Keratinocyte (primary cell): ENCODE measurements around the gene PRSS48. TPM values are rescaled to one million over a fixed set of nuclear protein-coding genes. Genes with fewer than 3 reads are reported as not detected.

Experiments
- DNase-seq: peaks from one replicate; pipeline ENCODE4 v3.0.0-alpha.2; 2011; ENCODE audit warnings: low read depth, missing footprints, low spot score
- FAIRE-seq: peaks from 2 replicates; lab custom pipeline; 2011; peaks lifted over from hg19 to GRCh38; lab: Jason Lieb, UNC
- H2AFZ ChIP-seq: 2 replicates; pipeline ENCODE4 v1.6.0; 2012; ENCODE audit warnings: low read length, control low read depth, inconsistent platforms; ENCODE audit not compliant: control insufficient read depth
- H3K27ac ChIP-seq: 2 replicates; pipeline ENCODE4 v1.5.1; 2011; ENCODE audit warnings: low read length; ENCODE audit not compliant: control insufficient read depth, insufficient read depth
- H3K27me3 ChIP-seq: 3 replicates; pipeline ENCODE4 v1.6.0; 2011; ENCODE audit warnings: low read length; ENCODE audit not compliant: control insufficient read depth, insufficient read depth; ENCODE audit errors: extremely low read depth
- H3K36me3 ChIP-seq, 2 experiments: 2 replicates in 1 of 2; 3 replicates in 1 of 2; pipeline ENCODE4 v1.5.1; 2011; ENCODE audit warnings: low read length in 2 of 2, mild to moderate bottlenecking in 1 of 2; ENCODE audit not compliant: control insufficient read depth in 2 of 2, insufficient read depth in 2 of 2; ENCODE audit errors: extremely low read depth in 1 of 2
- H3K4me1 ChIP-seq: 3 replicates; pipeline ENCODE4 v1.5.1; 2011; ENCODE audit warnings: low read length; ENCODE audit not compliant: control insufficient read depth, insufficient read depth; ENCODE audit errors: extremely low read depth
- H3K4me2 ChIP-seq: 3 replicates; pipeline ENCODE4 v1.6.0; 2011; ENCODE audit warnings: low read depth, low read length; ENCODE audit not compliant: control insufficient read depth, insufficient read depth; ENCODE audit errors: extremely low read depth
- H3K4me3 ChIP-seq, 3 experiments: fragments of 200-600 bp in 1 of 3; sonication (generic) in 1 of 3; 2 replicates in 2 of 3; 3 replicates in 1 of 3; pipeline ENCODE4 v1.5.1; 2011 to 2016; ENCODE audit warnings: low read length in 3 of 3, mild to moderate bottlenecking in 3 of 3, control low read depth in 2 of 3, inconsistent platforms in 1 of 3, low read depth in 1 of 3, mixed read lengths in 1 of 3, mixed run types in 1 of 3, moderate library complexity in 1 of 3; ENCODE audit not compliant: control insufficient read depth in 2 of 3, insufficient read depth in 2 of 3; ENCODE audit errors: extremely low read depth in 1 of 3
- H3K79me2 ChIP-seq: 2 replicates; pipeline ENCODE4 v1.6.0; 2012; ENCODE audit warnings: low read length; ENCODE audit not compliant: control insufficient read depth, insufficient read depth
- H3K9ac ChIP-seq: 3 replicates; pipeline ENCODE4 v1.6.0; 2011; ENCODE audit warnings: low read length; ENCODE audit not compliant: control insufficient read depth, insufficient read depth; ENCODE audit errors: extremely low read depth
- H3K9me1 ChIP-seq: 3 replicates; pipeline ENCODE4 v1.6.0; 2011; ENCODE audit warnings: low read length; ENCODE audit not compliant: control insufficient read depth, insufficient read depth; ENCODE audit errors: extremely low read depth
- H3K9me3 ChIP-seq: 2 replicates; pipeline ENCODE4 v1.5.1; 2012; ENCODE audit warnings: low read depth, low read length; ENCODE audit not compliant: control insufficient read depth
- H4K20me1 ChIP-seq: 3 replicates; pipeline ENCODE4 v1.6.0; 2011; ENCODE audit warnings: low read length; ENCODE audit not compliant: control insufficient read depth, insufficient read depth; ENCODE audit errors: extremely low read depth
- EZH2 ChIP-seq: IDR thresholded peaks from one replicate; pipeline ENCODE4 v1.6.1; 2012; ENCODE audit warnings: inconsistent platforms, mild to moderate bottlenecking, low read length, moderate library complexity
- dilution Hi-C: fragments of 300-500 bp; cut with MboI; formaldehyde crosslinking; loops from one replicate; pipeline ENCODE4 v1.7.0; 2020; ENCODE audit warnings: low sequenced_read_pairs; ENCODE audit not compliant: extremely low pct_ligation_motif_present
- polyA plus RNA-seq, 5 experiments: library from polyadenylated mRNA; depleted of rRNA in 3 of 5; stranded (reverse) in 3 of 5; stranded (forward) in 1 of 5; unstranded in 1 of 5; fragments of >200 nt; gene quantifications; 1 replicate in 1 of 5; 2 replicates in 3 of 5; 3 replicates in 1 of 5; pipeline versions ENCODE4 v1.2.1 to v1.2.3, GENCODE V29; 2011 to 2012; ENCODE audit warnings: missing spikeins in 2 of 5, low read depth in 1 of 5, low replicate concordance in 1 of 5
- TF ChIP-seq, protein P1 (sequence below), 3 experiments: IDR thresholded peaks in 1 of 3; conservative IDR thresholded peaks in 1 of 3; optimal IDR thresholded peaks in 1 of 3; 2 replicates in 2 of 3; 3 replicates in 1 of 3; pipeline versions ENCODE3 to v1.5.1; 2011; ENCODE audit warnings: low read length in 3 of 3, mild to moderate bottlenecking in 3 of 3, moderate library complexity in 2 of 3, control low read depth in 1 of 3, inconsistent platforms in 1 of 3; ENCODE audit not compliant: insufficient read depth in 2 of 3; ENCODE audit errors: extremely low read depth in 1 of 3

PRSS48 gene
- polyA plus RNA-seq, 1 donor (not counting 4 experiments of a cell fraction or from before 2014, with no cell fraction given): not detected

DNA sequence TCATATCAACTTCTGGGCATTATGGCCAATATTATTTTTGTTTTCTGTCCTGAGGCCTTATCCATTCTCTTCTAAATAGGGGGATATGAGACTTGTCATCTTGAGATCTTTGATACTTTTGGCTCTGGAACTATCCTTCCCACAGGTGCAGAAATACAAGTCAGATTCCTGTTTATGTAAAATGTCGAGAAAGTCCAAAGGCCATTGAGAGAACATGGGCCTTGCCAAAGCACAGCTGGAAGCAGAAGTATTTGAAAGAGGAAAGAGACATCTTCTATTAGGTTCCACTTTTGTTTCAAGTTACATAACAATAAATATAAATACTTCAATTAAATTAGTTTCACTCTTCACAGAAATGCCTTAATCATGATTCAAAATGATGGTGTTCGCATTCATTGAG lies 20.8 kb upstream of the PRSS48 start:
- Histone ChIP-seq H3K4me2 (no peak overlapping the region), H2AFZ (no peak overlapping the region), H3K27me3 (no peaks in the 10 kb centered on the region), H3K79me2 (peaks cover 8% of the 10 kb centered on the region), H3K4me3 (no peak overlapping the region), H3K9me3 (no peaks in the 10 kb centered on the region), H3K9me1 (no peaks in the 10 kb centered on the region), H3K27ac (no peak overlapping the region), H4K20me1 (no peaks in the 10 kb centered on the region), H3K4me1 (peaks cover 8% of the 10 kb centered on the region), H3K9ac (no peak overlapping the region), H3K36me3 (peaks cover 0 to 2% of the 10 kb centered on the region in 2 experiments)
- TF ChIP-seq EZH2: no peak
- TF ChIP-seq, protein P1, sequence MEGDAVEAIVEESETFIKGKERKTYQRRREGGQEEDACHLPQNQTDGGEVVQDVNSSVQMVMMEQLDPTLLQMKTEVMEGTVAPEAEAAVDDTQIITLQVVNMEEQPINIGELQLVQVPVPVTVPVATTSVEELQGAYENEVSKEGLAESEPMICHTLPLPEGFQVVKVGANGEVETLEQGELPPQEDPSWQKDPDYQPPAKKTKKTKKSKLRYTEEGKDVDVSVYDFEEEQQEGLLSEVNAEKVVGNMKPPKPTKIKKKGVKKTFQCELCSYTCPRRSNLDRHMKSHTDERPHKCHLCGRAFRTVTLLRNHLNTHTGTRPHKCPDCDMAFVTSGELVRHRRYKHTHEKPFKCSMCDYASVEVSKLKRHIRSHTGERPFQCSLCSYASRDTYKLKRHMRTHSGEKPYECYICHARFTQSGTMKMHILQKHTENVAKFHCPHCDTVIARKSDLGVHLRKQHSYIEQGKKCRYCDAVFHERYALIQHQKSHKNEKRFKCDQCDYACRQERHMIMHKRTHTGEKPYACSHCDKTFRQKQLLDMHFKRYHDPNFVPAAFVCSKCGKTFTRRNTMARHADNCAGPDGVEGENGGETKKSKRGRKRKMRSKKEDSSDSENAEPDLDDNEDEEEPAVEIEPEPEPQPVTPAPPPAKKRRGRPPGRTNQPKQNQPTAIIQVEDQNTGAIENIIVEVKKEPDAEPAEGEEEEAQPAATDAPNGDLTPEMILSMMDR (optimal IDR thresholded peaks at IDR 0.05 in 1 of 3, IDR thresholded peaks at IDR 0.05 in 1 of 3, conservative IDR thresholded peaks at IDR 0.05 in 1 of 3; ENCODE audit: extremely low read depth in 1 of 3, insufficient read depth in 2 of 3, low read length in 3 of 3): no peak
- dilution Hi-C loops: no loop called here
- FAIRE-seq (no peak), DNase-seq (no peak)

DNA sequence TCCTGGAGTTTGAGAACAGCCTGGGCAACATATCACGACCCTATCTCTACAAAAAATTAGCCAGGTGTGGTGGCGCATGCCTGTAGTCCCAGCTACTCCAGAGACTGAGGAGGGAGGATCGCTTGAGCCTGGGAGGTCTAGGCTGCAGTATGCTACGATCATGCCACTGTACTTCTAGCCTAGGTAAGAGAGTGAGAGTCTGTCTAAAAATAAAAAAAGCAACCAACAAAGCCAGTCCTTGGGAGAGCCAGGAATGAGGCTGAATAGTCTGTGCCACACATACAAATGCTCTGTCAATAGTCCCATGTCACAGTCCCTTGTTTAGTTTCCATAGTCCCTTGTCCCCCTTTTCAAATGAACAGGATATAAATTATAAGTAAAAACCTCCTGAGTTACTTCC lies 19.3 kb upstream of the PRSS48 start:
- H3K9me1 ChIP-seq: no peaks in the 10 kb centered on the region
- TF ChIP-seq, protein P1 (optimal IDR thresholded peaks at IDR 0.05 in 1 of 3, IDR thresholded peaks at IDR 0.05 in 1 of 3, conservative IDR thresholded peaks at IDR 0.05 in 1 of 3; ENCODE audit: extremely low read depth in 1 of 3, insufficient read depth in 2 of 3, low read length in 3 of 3): no peak
- no peak for TF ChIP-seq EZH2
- no peaks in the 10 kb centered on the region for H3K9me3 ChIP-seq
- peaks cover 10% of the 10 kb centered on the region for H3K4me1 ChIP-seq
- no peaks in the 10 kb centered on the region for H3K27me3 ChIP-seq
- no peak overlapping the region for H3K27ac ChIP-seq
- H3K9ac ChIP-seq: no peak overlapping the region
- FAIRE-seq (no peak), DNase-seq (no peak)
- peaks cover 0 to 2% of the 10 kb centered on the region in 2 experiments for H3K36me3 ChIP-seq
- H3K4me2 ChIP-seq: no peak overlapping the region
- no peak overlapping the region for H2AFZ ChIP-seq
- dilution Hi-C loops: no loop called here
- no peak overlapping the region for H3K4me3 ChIP-seq
- H3K79me2 ChIP-seq: peaks cover 9% of the 10 kb centered on the region
- no peaks in the 10 kb centered on the region for H4K20me1 ChIP-seq
